ENCODE results near the gene LIN7B. TPM values are rescaled to one million over a fixed set of nuclear protein-coding genes. Genes with fewer than 3 reads are reported as not detected.
"Not testable (repeated sequence)": the region's sequence is repeated elsewhere in the genome, so short reads cannot be mapped to it uniquely, and the experiment has no call there.

LIN7B gene
- total and polyA plus RNA-seq, 8 donors = 4.0 to 118 (median 11.5) TPM; not detected in 1

DNA sequence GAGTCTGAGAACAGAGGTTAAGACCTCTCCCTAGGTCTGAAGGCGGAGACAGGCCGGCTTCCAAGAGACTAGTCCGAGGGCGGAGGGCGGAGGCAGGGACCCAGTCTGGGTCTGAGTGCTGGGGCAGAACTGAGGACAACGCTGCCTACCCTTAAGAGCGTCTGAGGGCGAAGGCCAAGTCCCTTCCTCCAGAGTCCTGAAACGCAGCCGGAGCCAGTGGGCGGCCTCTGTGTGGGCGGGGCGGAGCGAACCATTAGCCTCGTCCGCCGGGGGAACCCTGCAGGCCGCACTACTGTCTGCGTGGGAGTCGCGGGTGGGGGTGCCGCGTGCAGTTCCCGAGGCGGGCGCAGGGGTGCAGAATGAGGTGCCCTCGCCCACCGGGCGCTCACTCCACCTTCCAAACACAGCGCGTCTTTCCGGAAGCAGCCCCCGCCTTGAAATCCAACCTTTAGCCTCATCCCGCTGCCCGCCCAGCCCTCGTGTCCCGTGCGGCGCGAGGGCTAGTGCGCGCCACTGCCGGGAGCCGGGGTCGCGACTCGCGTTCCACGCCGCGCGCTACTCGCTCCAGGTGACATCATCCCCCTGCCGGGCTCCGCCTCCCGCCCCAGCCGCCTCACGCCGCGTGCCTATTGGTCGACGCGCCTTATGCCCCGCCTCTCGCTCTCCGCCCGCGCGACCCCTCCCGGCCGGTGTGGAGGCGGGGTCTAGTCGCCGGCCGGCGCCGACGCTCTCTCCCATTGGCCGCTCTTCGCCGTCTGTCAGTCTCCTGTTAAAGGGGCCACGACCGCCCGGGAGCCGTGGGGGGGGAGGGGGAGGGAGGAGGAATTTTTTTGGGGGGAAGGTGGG is 4.6 kb downstream of the LIN7B start, which contains the start of gene C19orf73:
TSS of gene C19orf73 (minus strand) at position 579 of the 846 bp plus-strand sequence. CDS start at position 458, 121 bp downstream.
- Histone ChIP-seq H3K27me3 (peaks cover 0 to 18% (median 9%) of the 10 kb centered on the region in 3 donors), H3K36me3 (no peaks in the 10 kb centered on the region), H3K27ac (peak within 1 kb of the TSS; percentile 90 to 98 (median 96)), H3K4me3 (peak within 1 kb of the TSS; percentile 60 to 66 (median 64)), H3K9me3 (no peaks in the 10 kb centered on the region), H3K4me1 (peaks cover 36 to 44% (median 42%) of the 10 kb centered on the region in 4 donors)
- DNase-seq = peak; percentile 96 to 98
- intact Hi-C loops (cut with DNase I; ENCODE audit: low total_unique reads) = no loop called here
- TF ChIP-seq POLR2A (IDR thresholded peaks at IDR 0.05) (no peak), POLR2AphosphoS5 (IDR thresholded peaks at IDR 0.05) (peak; percentile 29 to 80 (median 41)), EP300 (IDR thresholded peaks at IDR 0.05) (no peak)
- TF ChIP-seq, protein P1, sequence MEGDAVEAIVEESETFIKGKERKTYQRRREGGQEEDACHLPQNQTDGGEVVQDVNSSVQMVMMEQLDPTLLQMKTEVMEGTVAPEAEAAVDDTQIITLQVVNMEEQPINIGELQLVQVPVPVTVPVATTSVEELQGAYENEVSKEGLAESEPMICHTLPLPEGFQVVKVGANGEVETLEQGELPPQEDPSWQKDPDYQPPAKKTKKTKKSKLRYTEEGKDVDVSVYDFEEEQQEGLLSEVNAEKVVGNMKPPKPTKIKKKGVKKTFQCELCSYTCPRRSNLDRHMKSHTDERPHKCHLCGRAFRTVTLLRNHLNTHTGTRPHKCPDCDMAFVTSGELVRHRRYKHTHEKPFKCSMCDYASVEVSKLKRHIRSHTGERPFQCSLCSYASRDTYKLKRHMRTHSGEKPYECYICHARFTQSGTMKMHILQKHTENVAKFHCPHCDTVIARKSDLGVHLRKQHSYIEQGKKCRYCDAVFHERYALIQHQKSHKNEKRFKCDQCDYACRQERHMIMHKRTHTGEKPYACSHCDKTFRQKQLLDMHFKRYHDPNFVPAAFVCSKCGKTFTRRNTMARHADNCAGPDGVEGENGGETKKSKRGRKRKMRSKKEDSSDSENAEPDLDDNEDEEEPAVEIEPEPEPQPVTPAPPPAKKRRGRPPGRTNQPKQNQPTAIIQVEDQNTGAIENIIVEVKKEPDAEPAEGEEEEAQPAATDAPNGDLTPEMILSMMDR (IDR thresholded peaks at IDR 0.05) = peak in 2 of 7 experiments; percentile 25 to 30
- 0 to 2% (median 1%) methylated on average over 8 to 85 of the region's 85 CpGs for WGBS, 5 donors

DNA sequence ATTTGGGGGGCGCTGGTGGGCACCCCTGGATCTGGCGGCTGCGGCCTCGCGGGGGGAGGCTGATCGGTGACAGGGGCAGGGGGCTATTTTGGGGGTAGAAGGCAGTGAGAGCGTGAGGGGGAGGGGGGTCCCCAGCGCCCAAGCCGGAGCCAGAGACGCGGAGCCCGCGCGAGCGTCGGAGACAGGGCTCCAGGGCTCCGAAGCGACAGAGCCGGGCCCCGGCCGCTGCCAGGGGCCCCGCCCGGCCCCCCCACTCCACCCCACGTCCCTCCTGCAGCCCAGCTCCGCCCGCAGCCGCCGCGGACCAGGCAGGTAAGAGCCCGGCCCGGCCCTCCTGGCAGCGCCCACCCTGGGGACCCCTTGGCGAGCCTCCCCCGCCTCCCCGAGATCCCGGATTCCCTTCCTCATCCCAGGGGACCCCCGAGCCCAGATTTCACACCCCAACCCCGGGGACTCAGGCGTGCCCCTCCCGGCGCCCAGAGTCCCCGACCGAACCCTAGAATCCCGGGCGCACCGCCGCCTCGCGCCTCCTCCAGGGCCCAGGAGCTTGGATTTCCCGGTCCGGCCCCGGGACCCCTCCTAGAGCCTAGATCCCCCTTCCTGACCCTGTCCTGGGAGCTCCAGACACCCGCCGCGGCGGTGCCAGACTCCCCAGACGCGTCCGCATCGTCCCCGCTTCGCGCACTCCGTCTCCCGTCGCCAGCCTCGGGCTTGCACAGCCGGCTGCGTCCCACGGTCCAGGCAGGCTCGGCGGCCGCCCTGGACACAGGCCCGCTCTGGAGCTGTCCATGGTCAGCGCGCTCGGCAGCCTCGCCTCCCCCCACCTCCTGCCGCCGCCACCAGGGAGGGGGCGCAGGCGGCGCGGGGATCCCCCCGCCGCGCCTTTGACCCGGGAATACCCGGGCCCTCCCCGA is 5.5 kb downstream of the LIN7B start, which contains the start of gene PPFIA3:
TSS of gene PPFIA3 (plus strand) at position 134 of the 914 bp plus-strand sequence. CDS start 8,330 bp downstream, outside the sequence.
- intact Hi-C loops (cut with DNase I; ENCODE audit: low total_unique reads) = no loop called here
- Histone ChIP-seq H3K4me3 (peak within 1 kb of the TSS; percentile 60 to 66 (median 64)), H3K27ac (peak within 1 kb of the TSS; percentile 90 to 98 (median 96)), H3K27me3 (peaks cover 0 to 18% (median 9%) of the 10 kb centered on the region in 3 donors), H3K36me3 (no peaks in the 10 kb centered on the region), H3K9me3 (no peaks in the 10 kb centered on the region), H3K4me1 (peaks cover 32 to 40% (median 36%) of the 10 kb centered on the region in 4 donors)
- TF ChIP-seq POLR2AphosphoS5 (IDR thresholded peaks at IDR 0.05) (no peak), EP300 (IDR thresholded peaks at IDR 0.05) (no peak), POLR2A (IDR thresholded peaks at IDR 0.05) (no peak)
- TF ChIP-seq, protein P1 (IDR thresholded peaks at IDR 0.05) = no peak
- peak; percentile 77 to 89 for DNase-seq
- whole genome bisulfite sequencing, 5 donors = 0 to 1% (median 1%) methylated on average over 36 to 90 of the region's 90 CpGs

DNA sequence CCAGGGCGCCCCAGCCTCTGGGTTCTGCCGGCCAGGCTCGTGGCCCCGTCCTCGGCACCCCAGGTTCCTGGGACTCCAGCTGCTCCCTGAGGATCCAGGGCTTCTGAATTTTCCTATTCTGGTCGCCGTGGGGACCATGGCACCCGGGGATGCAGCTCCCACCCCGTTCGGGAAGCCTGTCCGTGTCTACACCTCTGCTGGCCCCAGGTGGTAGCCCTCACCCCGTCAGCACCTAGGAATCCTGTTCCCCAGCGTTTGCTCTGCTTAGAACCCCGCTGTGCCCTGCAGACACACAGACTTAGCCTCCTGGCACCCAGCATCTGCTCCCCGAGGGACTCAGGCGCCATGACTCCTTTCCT is 6.1 kb downstream of the LIN7B start:
- 13 to 23% (median 17%) methylated on average over 10 to 16 of the region's 16 CpGs for WGBS, 5 donors
- no peaks in the 10 kb centered on the region for H3K9me3 ChIP-seq
- H3K27me3 ChIP-seq = peaks cover 0 to 18% (median 9%) of the 10 kb centered on the region in 3 donors
- intact Hi-C loops (cut with DNase I; ENCODE audit: low total_unique reads) = no loop called here
- H3K4me1 ChIP-seq = peaks cover 29 to 38% (median 32%) of the 10 kb centered on the region in 4 donors
- TF ChIP-seq, protein P1 (IDR thresholded peaks at IDR 0.05) = no peak
- TF ChIP-seq POLR2AphosphoS5 (IDR thresholded peaks at IDR 0.05) (no peak), EP300 (IDR thresholded peaks at IDR 0.05) (no peak), POLR2A (IDR thresholded peaks at IDR 0.05) (no peak)
- DNase-seq = no peak
- no peaks in the 10 kb centered on the region for H3K36me3 ChIP-seq
- H3K27ac ChIP-seq = peak overlapping the region in 1 of 5 donors; percentile 96
- H3K4me3 ChIP-seq = peak overlapping the region; percentile 60 to 66 (median 64)

DNA sequence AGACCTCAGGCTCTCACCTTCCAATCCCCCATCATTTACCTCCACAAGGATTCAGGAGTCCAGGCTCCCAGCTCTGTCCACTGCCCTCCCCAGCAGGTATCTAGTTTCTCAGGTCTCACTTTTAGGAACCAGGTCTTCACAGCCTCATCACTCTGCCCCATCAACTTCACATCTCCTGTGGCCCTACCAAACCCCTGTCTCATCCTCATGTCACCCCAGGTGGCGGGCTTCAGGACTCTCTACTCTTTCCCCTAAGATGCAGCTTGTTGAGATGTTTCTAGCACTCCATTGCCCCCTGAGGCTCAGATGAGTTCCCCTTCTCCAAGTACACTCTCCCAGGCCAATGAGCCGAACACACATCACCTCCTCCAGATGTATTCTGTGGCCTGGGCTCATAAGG is 6.7 kb downstream of the LIN7B start:
- 83 to 95% (median 93%) methylated on average over 2 of the region's 2 CpGs for WGBS, 5 donors
- intact Hi-C loops (cut with DNase I; ENCODE audit: low total_unique reads) = no loop called here
- no peak overlapping the region for H3K4me3 ChIP-seq
- no peak overlapping the region for H3K27ac ChIP-seq
- TF ChIP-seq POLR2A (IDR thresholded peaks at IDR 0.05) (no peak), EP300 (IDR thresholded peaks at IDR 0.05) (no peak), POLR2AphosphoS5 (IDR thresholded peaks at IDR 0.05) (no peak)
- TF ChIP-seq, protein P1 (IDR thresholded peaks at IDR 0.05) = no peak
- no peaks in the 10 kb centered on the region for H3K9me3 ChIP-seq
- H3K36me3 ChIP-seq = no peaks in the 10 kb centered on the region
- no peak for DNase-seq
- H3K27me3 ChIP-seq = peaks cover 0 to 18% (median 9%) of the 10 kb centered on the region in 3 donors
- peaks cover 29 to 37% (median 32%) of the 10 kb centered on the region in 4 donors for H3K4me1 ChIP-seq

DNA sequence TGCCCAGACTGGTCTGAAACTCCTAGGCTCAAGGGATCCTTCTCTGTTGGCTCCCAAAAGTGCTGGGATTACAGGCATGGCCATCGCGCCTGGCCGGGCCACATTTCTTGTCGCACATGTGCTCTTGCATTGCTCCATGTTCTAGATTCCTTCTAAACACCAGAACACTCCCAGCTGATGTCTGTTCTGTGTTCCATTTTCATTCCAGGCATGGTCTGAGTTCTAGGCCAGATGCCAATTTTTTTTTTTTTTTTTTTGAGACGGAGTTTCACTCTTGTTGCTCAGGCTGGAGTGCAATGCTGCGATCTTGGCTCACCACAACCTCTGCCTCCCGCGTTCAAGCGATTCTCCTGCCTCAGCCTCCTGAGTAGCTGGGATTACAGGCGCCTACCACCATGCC is 7.7 kb downstream of the LIN7B start:
- WGBS, 5 donors = 72 to 79% (median 78%) methylated on average over 10 of the region's 10 CpGs
- intact Hi-C loops (cut with DNase I; ENCODE audit: low total_unique reads); DNase-seq: not testable (repeated sequence)

DNA sequence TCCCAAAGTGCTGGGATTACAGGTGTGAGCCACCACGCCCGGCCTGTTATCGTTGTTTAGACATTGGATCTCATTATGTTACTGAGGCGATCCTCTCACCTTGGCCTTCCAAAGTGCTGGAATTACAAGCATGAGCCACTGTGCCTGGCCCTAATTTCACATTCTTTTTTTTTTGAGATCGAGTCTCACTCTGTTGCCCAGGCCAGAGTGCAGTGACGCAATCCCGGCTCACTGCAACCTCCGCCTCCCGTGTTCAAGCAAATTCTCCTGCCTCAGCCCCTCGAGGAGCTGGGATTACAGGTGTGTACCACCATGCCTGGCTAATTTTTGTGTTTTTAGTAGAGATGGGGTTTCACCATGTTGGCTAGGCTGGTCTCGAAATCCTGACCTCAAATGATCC is 9.1 kb downstream of the LIN7B start:
- H3K27ac ChIP-seq; H3K9me3 ChIP-seq; DNase-seq; H3K36me3 ChIP-seq; H3K4me3 ChIP-seq; intact Hi-C loops (cut with DNase I; ENCODE audit: low total_unique reads): not testable (repeated sequence)
- 86 to 93% (median 91%) methylated on average over 11 of the region's 11 CpGs for WGBS, 5 donors
- Histone ChIP-seq H3K4me1 (peaks cover 26 to 37% (median 32%) of the 10 kb centered on the region in 4 donors), H3K27me3 (peaks cover 0 to 18% (median 9%) of the 10 kb centered on the region in 3 donors)

More for the DNA sequence above, 7.7 kb downstream of the LIN7B start:
- not testable (repeated sequence) for H3K9me3 ChIP-seq, H3K4me3 ChIP-seq, H3K27ac ChIP-seq, H3K36me3 ChIP-seq
- H3K4me1 ChIP-seq = peaks cover 29 to 37% (median 32%) of the 10 kb centered on the region in 4 donors
- H3K27me3 ChIP-seq = peaks cover 0 to 18% (median 9%) of the 10 kb centered on the region in 3 donors

Data from stomach (tissue), 9 donors.